NCI-H1105 (cell line): ENCODE data around the gene ENOX2.

Experiments used
- DNase-seq: peaks from one replicate; lab custom pipeline; 2025; lab: John Stamatoyannopoulos, UW

ENOX2 gene

GRCh38 chrX:130628516-130628915 is 274.5 kb downstream of the ENOX2 start:
- no peak for DNase-seq

DNA sequence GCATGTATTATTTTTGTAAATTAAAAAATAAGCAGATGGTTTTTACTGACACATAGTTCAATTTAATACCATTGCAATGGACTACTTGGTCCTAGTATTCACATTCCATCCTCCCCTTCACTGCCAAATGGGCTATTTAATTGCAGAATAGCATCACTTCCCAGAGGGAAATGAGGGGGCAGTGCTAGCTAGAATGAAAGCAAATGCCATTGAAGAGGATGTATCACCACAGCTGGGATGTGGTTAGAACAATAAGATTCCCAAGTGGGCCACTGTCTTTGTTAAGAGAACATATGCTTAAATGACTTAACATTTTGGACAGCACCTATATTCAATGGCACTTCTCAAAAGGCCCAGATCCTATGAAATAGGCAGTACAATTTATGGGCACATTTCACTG is 276.5 kb downstream of the ENOX2 start:
- DNase-seq, result no peak

- DNase-seq, result no peak
Measured at GRCh38 chrX:130625386-130625785, 277.6 kb downstream of the ENOX2 start.

GRCh38 chrX:130623518-130623917 is 279.5 kb downstream of the ENOX2 start:
- DNase-seq, result no peak

DNA sequence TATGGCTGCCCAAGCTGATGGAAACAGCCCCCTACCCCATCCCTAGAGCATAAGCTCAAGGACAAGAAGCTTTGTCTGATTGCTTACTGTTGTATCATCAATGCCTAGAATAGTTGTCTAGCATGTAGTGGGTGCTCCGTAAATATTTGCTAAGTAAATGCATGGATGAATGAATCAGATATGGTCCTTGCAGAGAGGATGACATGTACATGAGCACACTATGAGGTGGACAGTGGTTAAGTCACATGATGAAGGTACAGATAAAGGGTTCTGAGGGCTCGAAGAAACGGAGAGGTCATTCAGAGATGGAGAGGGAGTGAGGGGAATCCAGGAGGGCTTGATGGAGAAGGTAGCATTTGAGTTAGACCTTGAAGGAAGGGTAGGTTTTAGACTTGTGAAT is 287.1 kb downstream of the ENOX2 start:
- no peak for DNase-seq

- DNase-seq, result no peak
Measured at GRCh38 chrX:130607431-130607830, 295.6 kb downstream of the ENOX2 start.

DNA sequence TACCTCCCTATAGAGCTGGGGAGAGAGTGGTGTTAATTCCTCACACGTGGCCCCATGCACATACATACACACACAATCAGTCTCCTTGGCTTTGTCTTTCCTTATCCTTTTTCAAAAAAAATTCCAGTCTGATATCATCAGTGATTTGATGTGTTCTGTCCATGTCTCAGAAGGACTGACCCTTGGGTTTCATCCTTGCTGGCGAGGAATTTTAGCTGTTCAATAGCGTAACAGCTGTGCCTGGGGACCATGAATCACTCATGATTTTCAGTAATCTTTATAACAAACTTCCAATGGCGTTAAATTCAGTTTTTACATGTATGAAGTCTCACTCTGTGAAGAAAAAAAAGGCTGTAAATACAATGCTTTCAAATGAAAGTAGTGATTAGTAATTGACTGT is 296.6 kb downstream of the ENOX2 start:
- no peak for DNase-seq

DNA sequence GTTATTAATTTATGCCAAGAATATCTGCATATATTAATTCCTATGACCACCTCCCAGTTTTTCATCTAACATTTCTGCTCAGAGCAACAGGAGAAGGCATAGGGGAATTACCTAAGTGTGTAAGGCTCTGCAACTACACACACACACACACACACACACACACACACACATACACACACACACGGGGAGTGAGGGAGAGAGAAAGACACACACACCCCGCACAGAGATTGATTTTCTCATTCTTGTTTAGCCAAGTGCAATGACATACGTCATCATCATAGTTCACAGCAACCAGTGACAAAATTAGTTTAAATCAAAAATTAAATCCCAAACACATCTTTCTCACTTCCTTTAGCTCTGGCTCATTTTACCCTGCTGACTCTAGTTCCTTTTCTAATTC is 298.1 kb downstream of the ENOX2 start:
- DNase-seq, result no peak

- no peak for DNase-seq
Measured at GRCh38 chrX:130594453-130594916, 308.5 kb downstream of the ENOX2 start.

DNA sequence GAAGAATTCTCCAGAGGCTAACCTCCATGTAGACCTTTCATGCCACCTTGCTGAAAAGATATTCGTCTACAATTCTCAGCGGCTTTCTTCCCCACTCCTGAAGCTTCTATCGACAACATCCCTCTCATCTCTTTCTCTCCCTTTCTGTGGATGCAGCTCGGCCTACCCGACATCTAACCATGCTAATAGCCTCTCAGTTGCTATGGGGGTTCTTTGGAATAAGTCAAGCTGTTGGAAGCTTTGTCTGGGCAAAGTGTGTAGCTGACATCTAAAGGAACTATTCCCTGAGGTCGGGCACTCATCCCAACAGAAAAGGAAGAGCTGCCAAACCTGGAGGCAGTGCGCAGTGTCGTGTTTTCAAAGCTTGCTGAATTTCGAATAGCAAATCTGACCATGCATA is 309.1 kb downstream of the ENOX2 start:
- DNase-seq, result no peak

GRCh38 chrX:130592204-130592603 is 310.8 kb downstream of the ENOX2 start:
- no peak for DNase-seq

DNA sequence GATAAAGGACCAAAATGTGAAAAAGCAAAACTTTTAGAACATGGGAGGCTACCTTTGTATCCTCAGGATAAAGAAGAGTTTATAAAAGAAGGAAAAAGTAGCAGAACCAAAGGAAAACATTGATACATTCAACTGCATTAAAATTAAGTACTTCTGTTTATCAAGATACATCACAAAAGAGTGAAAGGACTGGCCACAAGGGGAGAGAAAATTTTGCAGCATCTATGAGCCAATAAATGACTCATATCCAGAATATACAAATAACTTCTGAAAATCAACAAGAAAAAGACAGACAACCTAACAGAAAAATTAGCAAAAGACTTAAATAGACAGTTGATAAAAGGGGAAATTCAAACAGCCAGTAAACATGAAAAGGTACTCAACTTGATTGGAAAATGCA is 324.1 kb downstream of the ENOX2 start:
- DNase-seq, result no peak

GRCh38 chrX:130577431-130577830 is 325.6 kb downstream of the ENOX2 start:
- no peak for DNase-seq

DNA sequence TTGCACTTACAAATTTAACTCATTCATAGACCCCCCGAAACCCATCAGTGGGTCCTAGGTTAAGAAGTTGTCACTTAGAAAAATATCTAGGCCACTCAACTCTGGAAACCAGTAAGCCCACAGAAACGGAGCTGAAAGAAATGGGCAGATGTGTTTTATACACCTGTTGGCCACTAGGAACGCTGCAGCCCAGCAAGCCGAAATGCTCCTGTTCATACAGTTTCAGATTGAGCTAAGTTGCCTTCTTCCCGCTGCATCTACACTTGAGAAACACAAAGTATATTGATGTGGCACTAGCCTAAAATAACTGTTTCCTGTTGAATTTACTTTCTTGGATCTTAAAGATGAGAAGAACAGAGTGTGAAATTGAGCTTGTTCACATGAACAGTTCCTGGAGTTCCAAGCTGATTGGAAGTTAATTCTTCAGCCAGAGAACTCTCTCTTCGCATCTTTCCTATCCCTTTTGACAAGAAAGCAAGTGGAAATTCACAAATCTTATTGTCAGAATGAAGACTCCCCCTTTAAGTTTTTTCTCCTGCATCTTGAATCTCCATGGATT is 327.1 kb downstream of the ENOX2 start:
- no peak for DNase-seq
